HEK293T (cell line): Measurements from ENCODE around the gene ANKRD13B.

Experiments
- BHLHE40 ChIP-seq: fragments of 450-650 bp; IDR thresholded peaks from 2 replicates; pipeline ENCODE4 v1.6.1; 2016; ENCODE audit warnings: mild to moderate bottlenecking, moderate library complexity, borderline replicate concordance
- CTBP1 ChIP-seq: fragments of 450-650 bp; IDR thresholded peaks from 2 replicates; pipeline ENCODE4 v1.6.1; 2016; ENCODE audit warnings: borderline replicate concordance
- ELF4 ChIP-seq: fragments of 450-650 bp; IDR thresholded peaks from 2 replicates; pipeline ENCODE4 v1.6.1; 2017; ENCODE audit warnings: antibody characterized with exemption
- FOXK2 ChIP-seq: fragments of 450-650 bp; IDR thresholded peaks from 2 replicates; pipeline ENCODE4 v1.6.1; 2016; ENCODE audit warnings: mild to moderate bottlenecking
- FOXM1 ChIP-seq: fragments of 450-650 bp; IDR thresholded peaks from 2 replicates; pipeline ENCODE4 v1.6.1; 2017; ENCODE audit warnings: mild to moderate bottlenecking, borderline replicate concordance
- HDGF ChIP-seq: fragments of 450-650 bp; IDR thresholded peaks from 2 replicates; pipeline ENCODE4 v1.6.1; 2017; ENCODE audit warnings: antibody characterized with exemption, borderline replicate concordance
- LEF1 ChIP-seq: fragments of 450-650 bp; IDR thresholded peaks from 2 replicates; pipeline ENCODE4 v1.6.1; 2017; ENCODE audit warnings: mild to moderate bottlenecking, borderline replicate concordance
- NFRKB ChIP-seq: fragments of 450-650 bp; IDR thresholded peaks from 2 replicates; pipeline ENCODE4 v1.6.1; 2016; ENCODE audit warnings: mild to moderate bottlenecking, moderate library complexity
- PKNOX1 ChIP-seq: fragments of 450-650 bp; IDR thresholded peaks from 2 replicates; pipeline ENCODE4 v1.6.1; 2016
- SP1 ChIP-seq: fragments of 450-650 bp; IDR thresholded peaks from 2 replicates; pipeline ENCODE4 v1.6.1; 2017
- ZNF384 ChIP-seq: fragments of 450-650 bp; IDR thresholded peaks from 2 replicates; pipeline ENCODE4 v1.6.1; 2016

- TF ChIP-seq ZNF384 (no peak), FOXK2 (no peak), BHLHE40 (no peak), SP1 (no peak), FOXM1 (no peak), LEF1 (no peak), CTBP1 (no peak), ELF4 (no peak), PKNOX1 (no peak), NFRKB (no peak), HDGF (no peak)
These were observed 18.8 kb upstream of the ANKRD13B start for GRCh38 chr17:29573871-29574731.
